Panc1 (cell line): ENCODE data around the gene KAT7. TPM values are rescaled to one million over a fixed set of nuclear protein-coding genes. Genes with fewer than 3 reads are reported as not detected.

ENCODE experiments used
- total RNA-seq: library from RNA; stranded (reverse); gene quantifications from one replicate; pipeline ENCODE4 v1.2.1, GENCODE V29; 2021; ENCODE audit not compliant: unreplicated experiment

The KAT7 gene
- total RNA-seq, 1 experiment from 2014 or later: 69.0 TPM

Other genes with a start within 250 kb of the KAT7 start
- 0.57 TPM for gene NXPH3, start 212.8 kb upstream of the KAT7 start, total RNA-seq
- gene SPOP, start 110.6 kb upstream of the KAT7 start, total RNA-seq: 58.0 TPM
- 84.6 TPM for gene SLC35B1, start 80.7 kb upstream of the KAT7 start, total RNA-seq
- 8.0 TPM for gene FAM117A, start 24.6 kb upstream of the KAT7 start, total RNA-seq
- gene TAC4, start 59.4 kb downstream of the KAT7 start, total RNA-seq: not detected
- gene DLX4, start 180.5 kb downstream of the KAT7 start, total RNA-seq: 11.2 TPM
- 2.9 TPM for gene DLX3, start 206.5 kb downstream of the KAT7 start, total RNA-seq